ACHN (cell line): ENCODE measurements around the gene ZNF276.
"Not testable (repeated sequence)": the region's sequence is repeated elsewhere in the genome, so short reads cannot be mapped to it uniquely, and the experiment has no call there.

Experiments
- DNase-seq: peaks from one replicate; pipeline ENCODE4 v3.0.0-alpha.2; 2015
- in situ Hi-C: cut with HindIII; loops from 2 replicates; pipeline ENCODE4 v1.10.0; 2017; ENCODE audit warnings: low sequenced_read_pairs, low pct_ligation_motif_present, low pct_unique_long_range_greater_than_20kb

Gene ZNF276

GRCh38 chr16:89761304-89761922, 40.1 kb downstream of the ZNF276 start:
- no peak for DNase-seq
- in situ Hi-C loops = no loop called here

DNA sequence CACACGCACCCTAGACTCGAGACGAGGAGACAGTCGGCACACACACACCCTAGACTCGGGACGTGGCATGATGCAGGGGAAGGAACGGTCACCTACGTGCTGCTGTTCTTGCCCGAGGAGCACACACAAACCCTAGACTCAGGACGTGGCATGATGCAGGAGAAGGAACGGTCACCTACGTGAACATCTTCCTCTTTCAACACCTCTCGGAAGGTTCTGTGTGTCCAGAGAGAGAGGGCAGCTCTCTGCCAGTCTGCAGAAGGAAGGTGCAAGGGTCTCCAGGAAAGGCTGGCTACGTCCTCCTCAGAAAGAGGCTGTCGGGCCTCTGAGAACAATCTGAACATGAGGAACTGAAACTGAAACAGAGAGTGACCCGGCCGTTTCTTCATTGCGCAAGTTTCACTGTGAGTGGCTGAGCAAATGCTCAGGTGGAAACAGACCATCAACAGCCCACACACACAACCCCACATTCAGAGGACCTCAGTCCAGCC, 43.4 kb downstream of the ZNF276 start:
- no peak for DNase-seq
- in situ Hi-C loops = no loop called here

DNA sequence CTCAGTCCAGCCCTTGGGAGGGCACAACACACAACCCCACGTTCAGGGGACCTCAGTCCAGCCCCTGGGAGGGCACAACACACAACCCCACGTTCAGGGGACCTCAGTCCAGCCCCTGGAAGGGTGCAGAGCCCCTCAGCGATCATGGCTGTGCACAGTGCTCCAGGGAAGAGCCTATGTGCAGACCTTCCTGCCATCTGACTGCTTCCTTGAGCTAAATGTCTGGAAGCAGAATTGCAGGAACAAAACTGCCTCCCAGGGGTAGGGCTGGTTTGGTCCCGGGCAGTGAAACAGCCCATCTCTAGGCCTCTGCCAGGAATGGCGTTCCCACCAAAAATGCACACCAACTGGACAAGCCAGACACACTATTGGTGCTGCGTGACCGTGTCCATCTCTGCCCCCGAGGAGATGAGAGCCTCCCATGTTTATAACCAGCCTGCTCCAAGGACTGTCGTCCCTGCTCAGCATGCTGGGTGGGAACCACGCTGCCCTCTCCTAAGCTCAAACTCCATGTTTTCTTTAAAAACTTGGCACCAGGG, 44.0 kb downstream of the ZNF276 start:
- in situ Hi-C loops = no loop called here
- no peak for DNase-seq

- no peak for DNase-seq
- in situ Hi-C loops = no loop called here
Measured at GRCh38 chr16:89770367-89770766, 49.0 kb downstream of the ZNF276 start.

DNA sequence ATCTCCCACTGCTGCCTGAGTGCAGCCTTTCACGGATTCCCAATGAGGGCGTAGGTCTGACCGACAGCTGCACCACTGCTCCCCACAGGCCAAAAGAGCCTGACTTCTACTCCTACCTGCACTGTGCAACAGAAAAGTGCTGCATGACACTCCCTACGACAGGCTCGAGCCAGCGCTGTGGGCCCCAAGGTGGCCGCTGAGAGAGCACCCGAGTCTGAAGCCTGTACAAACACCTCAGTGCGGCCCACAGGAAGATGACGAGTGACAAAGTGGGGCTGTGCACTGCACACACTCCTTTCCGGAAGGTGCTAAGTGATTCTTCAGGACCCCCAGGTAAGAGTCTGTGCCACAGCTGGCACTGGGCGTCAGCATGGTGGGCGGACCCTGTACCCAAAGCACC, 53.9 kb downstream of the ZNF276 start:
- no peak for DNase-seq
- in situ Hi-C loops = no loop called here

GRCh38 chr16:89778211-89778610, 56.9 kb downstream of the ZNF276 start:
- DNase-seq = peak; percentile 9
- in situ Hi-C loops = not testable (repeated sequence)

DNA sequence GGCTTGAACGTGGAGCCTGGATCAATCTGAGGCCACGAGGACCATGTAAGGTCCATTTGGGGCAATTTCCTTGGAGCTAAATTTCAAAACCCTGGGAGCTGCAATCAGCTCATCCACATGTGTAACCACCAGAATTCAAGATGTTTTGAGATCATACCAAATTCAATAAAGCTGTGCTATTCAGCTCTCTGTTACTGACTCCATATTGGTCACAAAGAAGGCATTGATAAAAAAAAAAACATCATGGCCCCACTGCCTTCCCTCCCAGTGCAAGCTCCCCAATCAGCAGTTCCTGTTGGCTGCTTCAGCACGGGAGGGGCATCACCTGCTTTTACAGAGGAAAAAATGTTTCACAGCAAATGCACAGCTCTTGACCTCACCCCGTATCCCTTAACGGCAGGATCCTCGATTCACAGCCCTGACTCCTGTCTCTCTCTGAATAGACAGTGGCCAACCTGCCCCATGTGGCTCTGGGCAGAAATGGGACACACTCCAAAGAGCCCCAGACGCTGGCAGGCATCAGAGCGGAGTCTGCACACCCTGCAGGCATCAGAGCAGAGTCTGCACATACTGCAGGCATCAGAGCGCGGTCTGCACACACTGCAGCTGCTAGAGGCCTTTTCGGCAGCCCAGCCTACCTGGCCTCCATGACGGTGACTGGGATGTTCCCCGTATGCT, 58.0 kb downstream of the ZNF276 start:
- DNase-seq = no peak
- in situ Hi-C loops = no loop called here

- in situ Hi-C loops = no loop called here
- DNase-seq = no peak
Measured at GRCh38 chr16:89779909-89780305, 58.6 kb downstream of the ZNF276 start.

DNA sequence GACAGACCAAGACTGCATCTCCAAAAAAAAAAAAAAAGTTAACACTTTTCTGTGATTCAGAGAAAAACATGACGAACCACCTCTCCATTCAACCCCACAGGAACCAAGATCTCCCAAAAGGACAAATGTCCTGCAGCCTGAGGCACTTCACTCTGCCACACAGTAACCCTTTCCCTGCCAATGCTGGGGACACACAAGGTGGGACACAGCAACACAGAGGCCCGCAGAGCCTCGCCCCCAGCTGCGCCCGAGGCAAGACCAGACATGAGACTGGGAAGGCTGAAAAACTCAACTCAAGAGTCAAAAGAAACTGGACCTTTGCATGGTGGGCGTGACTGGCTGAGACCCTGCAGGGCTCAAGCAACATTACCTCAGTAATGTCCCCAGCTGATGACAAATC, 61.2 kb downstream of the ZNF276 start:
- no peak for DNase-seq
- in situ Hi-C loops = no loop called here

DNA sequence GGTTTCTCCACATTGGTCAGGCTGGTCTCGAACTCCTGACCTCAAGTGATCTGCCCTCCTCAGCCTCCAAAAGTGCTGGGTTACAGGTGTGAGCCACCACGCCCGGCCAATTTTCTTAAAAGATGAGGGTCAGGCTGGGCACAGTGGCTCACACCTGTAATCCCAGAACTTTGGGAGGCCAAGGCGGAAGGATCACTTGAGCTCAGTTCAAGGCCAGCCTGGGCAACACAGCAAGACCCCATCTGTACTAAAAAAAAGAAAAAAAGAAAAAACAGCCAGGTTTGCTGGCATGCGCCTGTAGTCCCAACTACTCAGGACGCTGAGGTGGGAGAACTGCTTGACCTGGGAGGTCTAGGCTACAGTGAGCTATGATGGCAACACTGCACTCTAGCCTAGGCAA, 62.6 kb downstream of the ZNF276 start:
- in situ Hi-C loops, DNase-seq: not testable (repeated sequence)

DNA sequence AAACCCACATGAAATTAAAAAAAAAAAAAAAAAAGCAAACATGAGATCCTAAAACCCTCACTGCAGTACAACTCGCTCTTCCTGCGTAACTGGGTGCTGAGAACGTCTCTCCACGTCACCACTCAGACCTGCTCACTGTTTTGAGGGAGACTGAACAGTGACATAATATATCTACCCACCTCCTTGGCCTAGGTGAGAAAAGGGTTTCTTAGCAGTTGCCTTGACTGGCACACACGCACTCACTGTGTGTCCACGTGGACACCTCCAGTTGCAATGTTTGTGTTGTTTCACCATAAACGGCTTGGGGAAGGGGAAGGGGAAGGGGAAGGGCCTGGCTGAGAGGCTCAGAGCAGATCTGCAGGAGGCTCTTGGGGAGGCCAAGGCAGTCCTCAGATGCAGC, 63.1 kb downstream of the ZNF276 start:
- DNase-seq = no peak
- in situ Hi-C loops = no loop called here

DNA sequence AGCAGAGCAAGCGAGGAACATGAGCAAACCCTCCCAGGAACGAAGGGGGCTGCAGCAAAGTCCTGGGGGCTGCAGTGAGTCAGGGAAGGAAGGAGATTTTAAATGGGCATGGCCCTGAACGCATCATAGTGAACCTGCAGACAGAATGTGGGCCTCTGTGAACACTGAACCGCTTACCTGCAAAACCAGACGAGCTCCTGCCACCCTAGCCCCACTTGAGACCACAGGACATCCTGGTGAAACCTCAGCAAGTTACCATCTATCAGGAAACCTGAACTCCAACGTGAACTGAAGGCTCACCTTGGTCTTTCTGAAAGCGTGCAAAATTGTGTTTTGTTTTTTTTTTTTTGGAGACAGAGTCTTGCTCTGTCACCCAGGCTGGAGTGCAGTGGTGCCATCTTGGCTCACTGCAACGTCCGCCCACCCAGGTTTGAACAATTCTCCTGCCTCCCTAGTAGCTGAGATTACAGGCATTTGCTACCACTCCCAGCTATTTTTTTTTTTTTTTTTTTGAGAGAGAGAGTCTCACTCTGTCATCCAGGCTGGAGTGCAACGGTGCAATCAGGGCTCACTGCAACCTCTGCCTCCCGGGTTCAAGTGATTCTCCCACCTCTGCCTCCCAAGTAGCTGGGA, 64.3 kb downstream of the ZNF276 start:
- in situ Hi-C loops = no loop called here
- DNase-seq = no peak

- DNase-seq = no peak
- in situ Hi-C loops = no loop called here
Measured at GRCh38 chr16:89786474-89787364, 65.4 kb downstream of the ZNF276 start.

DNA sequence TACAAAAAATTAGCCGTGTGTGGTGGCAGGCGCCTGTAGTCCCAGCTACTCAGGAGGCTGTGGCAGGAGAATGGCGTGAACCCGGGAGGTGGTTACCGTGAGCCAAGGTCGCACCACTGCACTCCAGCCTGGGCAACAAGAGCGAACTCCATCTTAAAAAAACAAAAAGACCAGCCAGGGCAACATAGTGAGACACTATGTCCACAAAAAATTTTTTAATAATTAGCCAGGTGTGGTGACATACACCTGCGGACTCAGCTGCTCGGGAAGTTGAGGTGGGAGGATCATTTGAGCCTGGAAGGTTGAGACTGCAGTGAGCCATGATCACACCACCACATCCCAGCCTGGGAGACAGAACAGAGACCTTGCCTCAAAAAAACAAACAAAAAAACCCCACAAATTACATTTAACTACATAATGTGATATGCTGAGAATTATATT, 66.0 kb downstream of the ZNF276 start:
- DNase-seq = no peak
- in situ Hi-C loops = no loop called here
